Gastroesophageal sphincter (tissue), 3 donors: ENCODE results near the gene UGT1A10.

Source experiments
- POLR2A ChIP-seq, 2 donors: fragments of 450-650 bp; IDR thresholded peaks; one replicate each; pipeline ENCODE4 v1.6.1; 2017; ENCODE audit warnings: antibody characterized with exemption in 2 of 2, mild to moderate bottlenecking in 2 of 2, moderate library complexity in 1 of 2
- POLR2AphosphoS5 ChIP-seq: sonication (generic); formaldehyde crosslinking; IDR thresholded peaks from one replicate; pipeline ENCODE4 v1.6.1; 2017; ENCODE audit warnings: antibody characterized with exemption
- TF ChIP-seq, protein P1 (sequence below), 4 experiments: fragments of 200-600 bp in 2 of 4; fragments of 450-650 bp in 2 of 4; sonication (generic) in 1 of 4; IDR thresholded peaks; one replicate each; pipeline ENCODE4 v1.5.1; 2017 to 2019; ENCODE audit warnings: antibody characterized with exemption in 4 of 4, mild to moderate bottlenecking in 2 of 4, moderate library complexity in 2 of 4

DNA sequence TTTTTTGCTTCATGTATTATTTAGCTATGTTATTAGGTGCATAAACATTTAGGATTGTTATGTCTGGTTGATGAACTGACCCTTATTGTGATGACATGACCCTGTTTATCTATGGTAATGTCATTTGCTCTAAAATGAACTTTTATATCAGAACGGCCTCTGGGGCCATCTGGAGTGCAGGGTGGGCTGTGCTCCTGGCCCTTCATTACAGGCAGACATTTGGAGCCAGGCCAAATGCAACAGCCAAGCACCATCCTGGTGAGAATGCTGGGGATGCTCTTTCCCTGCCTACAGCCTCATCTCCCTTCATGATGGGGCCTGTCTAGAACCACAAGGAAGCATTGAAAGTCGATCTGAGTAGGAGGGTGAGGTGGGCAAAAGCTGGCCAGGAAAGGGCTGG is 180.1 kb downstream of the UGT1A10 start:
- TF ChIP-seq, protein P1, sequence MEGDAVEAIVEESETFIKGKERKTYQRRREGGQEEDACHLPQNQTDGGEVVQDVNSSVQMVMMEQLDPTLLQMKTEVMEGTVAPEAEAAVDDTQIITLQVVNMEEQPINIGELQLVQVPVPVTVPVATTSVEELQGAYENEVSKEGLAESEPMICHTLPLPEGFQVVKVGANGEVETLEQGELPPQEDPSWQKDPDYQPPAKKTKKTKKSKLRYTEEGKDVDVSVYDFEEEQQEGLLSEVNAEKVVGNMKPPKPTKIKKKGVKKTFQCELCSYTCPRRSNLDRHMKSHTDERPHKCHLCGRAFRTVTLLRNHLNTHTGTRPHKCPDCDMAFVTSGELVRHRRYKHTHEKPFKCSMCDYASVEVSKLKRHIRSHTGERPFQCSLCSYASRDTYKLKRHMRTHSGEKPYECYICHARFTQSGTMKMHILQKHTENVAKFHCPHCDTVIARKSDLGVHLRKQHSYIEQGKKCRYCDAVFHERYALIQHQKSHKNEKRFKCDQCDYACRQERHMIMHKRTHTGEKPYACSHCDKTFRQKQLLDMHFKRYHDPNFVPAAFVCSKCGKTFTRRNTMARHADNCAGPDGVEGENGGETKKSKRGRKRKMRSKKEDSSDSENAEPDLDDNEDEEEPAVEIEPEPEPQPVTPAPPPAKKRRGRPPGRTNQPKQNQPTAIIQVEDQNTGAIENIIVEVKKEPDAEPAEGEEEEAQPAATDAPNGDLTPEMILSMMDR (IDR thresholded peaks at IDR 0.05) = no peak
- TF ChIP-seq POLR2A (IDR thresholded peaks at IDR 0.05) (no peak), POLR2AphosphoS5 (no peak)
